ENCODE measurements around the gene HABP2.

DNA sequence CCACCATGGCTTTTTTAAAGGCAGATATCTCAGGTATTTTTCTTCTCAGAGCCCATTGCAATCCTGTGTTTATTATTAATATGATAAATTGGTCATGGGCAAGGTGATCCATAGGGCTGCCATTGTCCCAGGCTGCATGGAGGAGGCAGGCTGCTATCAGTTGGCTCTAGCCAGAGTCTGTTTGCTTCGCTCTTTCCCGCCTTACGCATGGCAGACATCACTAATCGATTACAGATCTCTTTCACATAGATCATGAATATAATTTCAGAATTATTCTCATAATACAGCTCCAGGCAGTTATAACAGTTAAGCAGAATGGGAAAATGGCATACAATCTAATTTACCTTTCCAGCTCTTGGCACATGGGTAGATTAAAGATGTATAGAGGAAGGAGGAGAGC, 30.4 kb upstream of the HABP2 start:
- TF ChIP-seq, protein P1, sequence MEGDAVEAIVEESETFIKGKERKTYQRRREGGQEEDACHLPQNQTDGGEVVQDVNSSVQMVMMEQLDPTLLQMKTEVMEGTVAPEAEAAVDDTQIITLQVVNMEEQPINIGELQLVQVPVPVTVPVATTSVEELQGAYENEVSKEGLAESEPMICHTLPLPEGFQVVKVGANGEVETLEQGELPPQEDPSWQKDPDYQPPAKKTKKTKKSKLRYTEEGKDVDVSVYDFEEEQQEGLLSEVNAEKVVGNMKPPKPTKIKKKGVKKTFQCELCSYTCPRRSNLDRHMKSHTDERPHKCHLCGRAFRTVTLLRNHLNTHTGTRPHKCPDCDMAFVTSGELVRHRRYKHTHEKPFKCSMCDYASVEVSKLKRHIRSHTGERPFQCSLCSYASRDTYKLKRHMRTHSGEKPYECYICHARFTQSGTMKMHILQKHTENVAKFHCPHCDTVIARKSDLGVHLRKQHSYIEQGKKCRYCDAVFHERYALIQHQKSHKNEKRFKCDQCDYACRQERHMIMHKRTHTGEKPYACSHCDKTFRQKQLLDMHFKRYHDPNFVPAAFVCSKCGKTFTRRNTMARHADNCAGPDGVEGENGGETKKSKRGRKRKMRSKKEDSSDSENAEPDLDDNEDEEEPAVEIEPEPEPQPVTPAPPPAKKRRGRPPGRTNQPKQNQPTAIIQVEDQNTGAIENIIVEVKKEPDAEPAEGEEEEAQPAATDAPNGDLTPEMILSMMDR (conservative IDR thresholded peaks at IDR 0.05), result no peak
- TF ChIP-seq ZFX (IDR thresholded peaks at IDR 0.05), result no peak
